Omental fat pad (tissue), 4 donors: ENCODE data around the gene ASCC1. TPM values are rescaled to one million over a fixed set of nuclear protein-coding genes. Genes with fewer than 3 reads are reported as not detected.

ENCODE experiments used
- ATAC-seq: fragments of 150-250 bp; one replicate; pipeline ENCODE4 v1.9.1; 2016; ENCODE audit warnings: mild to moderate bottlenecking, moderate library complexity; ENCODE audit not compliant: low FRiP score
- DNase-seq: peaks from one replicate; pipeline ENCODE4 v3.0.0-alpha.2; 2019; ENCODE audit warnings: low spot score
- total RNA-seq, 4 donors: library from RNA; depleted of rRNA; stranded (reverse); fragments of >200 nt; gene quantifications; one replicate each; pipeline ENCODE4 v1.1.0, GENCODE V29; 2016
- TF ChIP-seq, protein P1 (sequence below), 3 donors: fragments of 450-650 bp; IDR thresholded peaks; one replicate each; pipeline ENCODE4 v1.5.1; 2016 to 2017; ENCODE audit warnings: antibody characterized with exemption in 3 of 3, mild to moderate bottlenecking in 3 of 3, moderate library complexity in 2 of 3

Gene ASCC1
- total RNA-seq, 4 donors from 2014 or later = 21.3 to 34.5 (median 26.3) TPM

DNA sequence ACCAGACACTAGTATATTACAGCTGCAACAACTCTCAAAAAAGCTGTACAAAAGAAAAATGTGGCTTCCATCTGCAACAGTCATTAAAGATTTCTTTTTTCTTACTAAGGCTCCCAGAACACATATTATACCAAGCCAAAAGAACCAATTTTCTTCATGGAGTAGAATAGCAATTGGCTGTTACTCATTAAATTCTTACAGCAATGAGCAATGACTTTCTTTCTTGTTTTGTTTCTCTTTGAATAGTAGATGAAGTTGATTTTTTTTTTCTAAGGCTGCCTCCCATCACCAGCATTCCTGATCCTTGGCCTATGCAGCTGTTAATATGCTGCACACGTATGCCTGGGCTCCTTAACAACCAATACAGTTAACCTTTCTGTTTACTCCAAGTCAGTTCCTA, 91.1 kb downstream of the ASCC1 start:
- TF ChIP-seq, protein P1, sequence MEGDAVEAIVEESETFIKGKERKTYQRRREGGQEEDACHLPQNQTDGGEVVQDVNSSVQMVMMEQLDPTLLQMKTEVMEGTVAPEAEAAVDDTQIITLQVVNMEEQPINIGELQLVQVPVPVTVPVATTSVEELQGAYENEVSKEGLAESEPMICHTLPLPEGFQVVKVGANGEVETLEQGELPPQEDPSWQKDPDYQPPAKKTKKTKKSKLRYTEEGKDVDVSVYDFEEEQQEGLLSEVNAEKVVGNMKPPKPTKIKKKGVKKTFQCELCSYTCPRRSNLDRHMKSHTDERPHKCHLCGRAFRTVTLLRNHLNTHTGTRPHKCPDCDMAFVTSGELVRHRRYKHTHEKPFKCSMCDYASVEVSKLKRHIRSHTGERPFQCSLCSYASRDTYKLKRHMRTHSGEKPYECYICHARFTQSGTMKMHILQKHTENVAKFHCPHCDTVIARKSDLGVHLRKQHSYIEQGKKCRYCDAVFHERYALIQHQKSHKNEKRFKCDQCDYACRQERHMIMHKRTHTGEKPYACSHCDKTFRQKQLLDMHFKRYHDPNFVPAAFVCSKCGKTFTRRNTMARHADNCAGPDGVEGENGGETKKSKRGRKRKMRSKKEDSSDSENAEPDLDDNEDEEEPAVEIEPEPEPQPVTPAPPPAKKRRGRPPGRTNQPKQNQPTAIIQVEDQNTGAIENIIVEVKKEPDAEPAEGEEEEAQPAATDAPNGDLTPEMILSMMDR (IDR thresholded peaks at IDR 0.05) = no peak
- DNase-seq = no peak
- ATAC-seq = no peak

DNA sequence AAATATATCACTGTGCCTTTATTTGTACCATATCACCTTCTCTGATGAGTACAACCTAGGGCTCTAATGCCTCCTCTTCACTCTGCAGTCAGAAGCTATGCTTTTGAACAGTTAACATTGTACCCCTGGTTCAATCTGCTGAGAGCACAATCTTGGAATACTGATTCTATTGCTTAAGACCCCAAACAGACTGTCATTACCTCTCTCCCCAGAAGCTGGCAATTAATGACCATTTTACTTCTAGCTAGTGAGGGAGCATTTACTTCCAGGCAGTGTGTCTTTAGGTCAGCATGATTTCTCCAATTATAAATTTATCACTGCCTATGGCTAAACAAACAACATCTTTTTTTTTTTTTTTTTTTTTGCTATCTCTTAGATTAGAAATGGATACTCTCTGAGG, 91.7 kb downstream of the ASCC1 start:
- TF ChIP-seq, protein P1 (IDR thresholded peaks at IDR 0.05) = no peak
- ATAC-seq (no peak), DNase-seq (no peak)

GRCh38 chr10:72123616-72124015, 92.5 kb downstream of the ASCC1 start:
- TF ChIP-seq, protein P1 (IDR thresholded peaks at IDR 0.05) = no peak
- ATAC-seq = no peak

DNA sequence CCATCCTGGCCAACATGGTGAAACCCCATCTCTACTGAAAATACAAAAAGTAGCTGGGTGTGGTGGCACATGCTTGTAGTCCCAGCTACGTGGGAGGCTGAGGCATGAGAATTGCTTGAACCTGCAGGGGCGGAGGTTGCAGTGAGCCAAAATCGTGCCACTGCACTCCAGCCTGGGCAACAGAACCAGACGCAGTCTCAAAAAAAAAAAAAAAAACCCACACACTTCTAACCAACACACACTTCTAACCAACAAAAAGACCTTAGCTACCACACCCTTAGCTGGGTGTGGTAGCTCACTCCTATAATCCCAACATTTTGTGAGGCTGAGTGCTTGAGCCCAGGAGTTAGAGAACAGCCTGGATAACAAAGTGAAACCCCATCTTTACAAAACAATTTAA, 93.9 kb downstream of the ASCC1 start:
- no peak for DNase-seq
- TF ChIP-seq, protein P1 (IDR thresholded peaks at IDR 0.05) = no peak
- no peak for ATAC-seq

More at GRCh38 chr10:72123616-72124015, 92.5 kb downstream of the ASCC1 start:
- DNase-seq = no peak

DNA sequence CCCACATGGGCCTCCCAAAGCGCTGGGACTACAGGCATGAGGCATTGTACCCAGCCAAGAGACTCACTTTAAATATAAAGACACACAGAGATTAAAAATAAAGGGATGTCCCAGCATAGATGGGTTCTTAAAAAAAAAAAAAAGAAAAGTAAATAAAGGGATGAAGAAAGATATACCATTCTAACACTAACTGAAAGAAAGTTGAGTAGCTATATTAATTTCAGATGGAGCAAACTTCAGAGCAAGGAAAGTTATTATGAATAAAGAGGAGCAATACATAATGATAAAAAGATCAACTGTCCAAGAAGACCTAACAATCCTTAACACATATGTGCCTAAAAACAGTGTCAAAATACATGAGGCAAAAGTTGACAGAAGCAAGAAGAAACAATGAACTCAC, 94.7 kb downstream of the ASCC1 start:
- DNase-seq (no peak), ATAC-seq (no peak)
- TF ChIP-seq, protein P1 (IDR thresholded peaks at IDR 0.05) = no peak

DNA sequence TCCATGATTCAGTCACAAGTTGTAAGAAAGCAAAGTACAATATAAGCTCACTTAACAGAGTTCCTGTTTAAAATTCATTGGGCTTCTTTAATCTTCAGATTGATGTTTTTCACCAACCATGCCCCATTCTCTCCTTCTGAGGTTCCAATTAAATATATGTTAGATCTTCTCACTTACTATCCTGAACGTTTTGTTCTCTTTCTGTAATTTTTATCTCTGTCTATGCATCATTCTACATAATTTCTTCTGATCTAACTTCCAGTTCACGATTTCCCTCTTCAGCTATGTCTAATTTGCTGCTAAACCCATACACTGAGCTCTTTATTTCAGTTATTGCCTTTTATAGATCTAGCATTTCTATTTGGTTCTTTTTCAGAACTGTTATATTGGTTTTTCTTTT, 99.7 kb downstream of the ASCC1 start:
- TF ChIP-seq, protein P1 (IDR thresholded peaks at IDR 0.05) = no peak
- ATAC-seq (no peak), DNase-seq (no peak)

GRCh38 chr10:72114706-72115450, 101.2 kb downstream of the ASCC1 start:
- TF ChIP-seq, protein P1 (IDR thresholded peaks at IDR 0.05) = no peak
- no peak for ATAC-seq

More at GRCh38 chr10:72114706-72115450, 101.2 kb downstream of the ASCC1 start:
- no peak for DNase-seq
